AG04450 (cell line): ENCODE measurements around the gene TAF4. TPM values are rescaled to one million over a fixed set of nuclear protein-coding genes. Genes with fewer than 3 reads are reported as not detected.

ENCODE experiments used
- CTCF ChIA-PET: fragments of 300-600, 350-600 bp; formaldehyde crosslinking; extraction: SDS; loops from one replicate; lab custom pipeline; 2022; ENCODE audit warnings: antibody characterized with exemption, inconsistent platforms; lab: Charles Lee
- POLR2A ChIA-PET: fragments of 350-600 bp; formaldehyde crosslinking; extraction: SDS; loops from one replicate; lab custom pipeline; 2021; ENCODE audit warnings: antibody characterized with exemption, inconsistent platforms; lab: Yijun Ruan, JAX
- DNase-seq: peaks from one replicate; pipeline ENCODE4 v3.0.0-alpha.2; 2011; ENCODE audit warnings: low read depth, low spot score
- H3K27ac ChIP-seq: one replicate; pipeline ENCODE4 v1.5.1; 2012; ENCODE audit warnings: low read depth, low read length, control low read depth
- H3K27me3 ChIP-seq: one replicate; pipeline ENCODE4 v1.6.0; 2012; ENCODE audit warnings: low read length; ENCODE audit not compliant: control insufficient read depth, insufficient read depth
- H3K4me3 ChIP-seq: 2 replicates; pipeline ENCODE4 v1.5.1; 2011; ENCODE audit warnings: mild to moderate bottlenecking, low read depth, low read length, control low read depth
- H3K9me3 ChIP-seq: 2 replicates; pipeline ENCODE4 v1.5.1; 2012; ENCODE audit warnings: low read length; ENCODE audit not compliant: control insufficient read depth, insufficient read depth
- polyA plus RNA-seq: library from polyadenylated mRNA; depleted of rRNA; stranded (reverse); fragments of >200 nt; gene quantifications from 2 replicates; pipeline ENCODE4 v1.2.3, GENCODE V29; 2011
- TF ChIP-seq, protein P1 (sequence below): IDR thresholded peaks from 2 replicates; pipeline ENCODE4 v1.5.1; 2011; ENCODE audit warnings: low read depth, low read length, control low read depth, inconsistent platforms

TAF4 gene
- polyA plus RNA-seq, 1 experiment, result 2.7 TPM

GRCh38 chr20:61932199-61932592 lies 133.5 kb downstream of the TAF4 start:
- no peak overlapping the region for H3K27ac ChIP-seq
- peaks cover 19% of the 10 kb centered on the region; the same call in 1 of the 2 replicates for H3K9me3 ChIP-seq
- no peaks in the 10 kb centered on the region for H3K27me3 ChIP-seq
- no peak overlapping the region for H3K4me3 ChIP-seq
- TF ChIP-seq, protein P1, sequence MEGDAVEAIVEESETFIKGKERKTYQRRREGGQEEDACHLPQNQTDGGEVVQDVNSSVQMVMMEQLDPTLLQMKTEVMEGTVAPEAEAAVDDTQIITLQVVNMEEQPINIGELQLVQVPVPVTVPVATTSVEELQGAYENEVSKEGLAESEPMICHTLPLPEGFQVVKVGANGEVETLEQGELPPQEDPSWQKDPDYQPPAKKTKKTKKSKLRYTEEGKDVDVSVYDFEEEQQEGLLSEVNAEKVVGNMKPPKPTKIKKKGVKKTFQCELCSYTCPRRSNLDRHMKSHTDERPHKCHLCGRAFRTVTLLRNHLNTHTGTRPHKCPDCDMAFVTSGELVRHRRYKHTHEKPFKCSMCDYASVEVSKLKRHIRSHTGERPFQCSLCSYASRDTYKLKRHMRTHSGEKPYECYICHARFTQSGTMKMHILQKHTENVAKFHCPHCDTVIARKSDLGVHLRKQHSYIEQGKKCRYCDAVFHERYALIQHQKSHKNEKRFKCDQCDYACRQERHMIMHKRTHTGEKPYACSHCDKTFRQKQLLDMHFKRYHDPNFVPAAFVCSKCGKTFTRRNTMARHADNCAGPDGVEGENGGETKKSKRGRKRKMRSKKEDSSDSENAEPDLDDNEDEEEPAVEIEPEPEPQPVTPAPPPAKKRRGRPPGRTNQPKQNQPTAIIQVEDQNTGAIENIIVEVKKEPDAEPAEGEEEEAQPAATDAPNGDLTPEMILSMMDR, result no peak
- no peak for DNase-seq
- ChIA-PET CTCF (no interaction called here), POLR2A (no interaction called here)

- no peak overlapping the region for H3K4me3 ChIP-seq
- no peaks in the 10 kb centered on the region for H3K27me3 ChIP-seq
- TF ChIP-seq, protein P1, result no peak
- no peak for DNase-seq
- ChIA-PET CTCF (no interaction called here), POLR2A (no interaction called here)
- no peak overlapping the region for H3K27ac ChIP-seq
- peaks cover 20% of the 10 kb centered on the region; the same call in 1 of the 2 replicates for H3K9me3 ChIP-seq
Observed at GRCh38 chr20:61931476-61932198, 134.0 kb downstream of the TAF4 start.

DNA sequence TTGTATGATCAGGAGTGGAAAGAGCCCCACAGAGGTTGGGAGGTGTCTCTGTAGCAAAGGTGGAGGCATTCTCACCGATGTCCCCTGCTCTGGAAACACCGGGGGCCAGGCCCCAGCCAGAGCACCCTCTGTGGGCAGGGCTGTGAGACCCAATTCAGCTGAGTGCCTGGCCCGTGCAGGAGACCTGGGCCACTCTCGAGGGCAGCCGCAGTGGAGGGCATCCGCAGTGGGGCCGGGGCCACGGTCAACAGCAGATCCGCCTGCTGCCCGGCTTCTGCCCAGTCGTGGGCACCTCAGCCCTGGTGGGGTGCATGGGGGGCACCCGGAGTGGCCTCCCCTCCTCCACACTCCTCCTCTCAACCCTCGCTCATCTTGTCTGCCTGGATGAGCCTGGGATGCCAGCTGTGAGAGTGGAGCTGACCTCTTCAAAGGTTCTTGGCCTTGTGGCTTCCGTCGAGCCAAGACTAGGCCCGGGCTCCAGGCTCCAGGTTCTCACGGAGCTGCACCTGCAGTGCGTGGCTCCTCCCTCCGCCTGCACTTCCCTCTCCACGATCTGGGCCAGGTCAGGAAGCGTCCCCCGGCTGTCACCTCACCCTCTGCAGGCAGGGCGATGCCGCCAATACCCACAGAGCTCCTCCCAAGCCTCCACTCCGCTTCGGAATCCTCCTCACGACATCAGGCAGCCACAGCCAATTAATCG lies 134.8 kb downstream of the TAF4 start:
- TF ChIP-seq, protein P1, result no peak
- H3K9me3 ChIP-seq, result peaks cover 20% of the 10 kb centered on the region; the same call in 1 of the 2 replicates
- CTCF ChIA-PET, result no interaction called here
- no peaks in the 10 kb centered on the region for H3K27me3 ChIP-seq
- DNase-seq, result no peak
- POLR2A ChIA-PET, result no interaction called here
- no peak overlapping the region for H3K4me3 ChIP-seq
- H3K27ac ChIP-seq, result no peak overlapping the region

- no peaks in the 10 kb centered on the region for H3K27me3 ChIP-seq
- H3K4me3 ChIP-seq, result no peak overlapping the region
- peaks cover 27% of the 10 kb centered on the region; the same call in 1 of the 2 replicates for H3K9me3 ChIP-seq
- ChIA-PET CTCF (no interaction called here), POLR2A (no interaction called here)
- no peak for DNase-seq
- no peak overlapping the region for H3K27ac ChIP-seq
- TF ChIP-seq, protein P1, result no peak
Observed at GRCh38 chr20:61929971-61930666, 135.6 kb downstream of the TAF4 start.
